ENCODE results near the gene EPHA3. TPM values are rescaled to one million over a fixed set of nuclear protein-coding genes. Genes with fewer than 3 reads are reported as not detected.

The EPHA3 gene
- total RNA-seq, 1 experiment from 2014 or later: 0.74 TPM

GRCh38 chr3:89447243-89447642 is 339.8 kb downstream of the EPHA3 start:
- Mint-ChIP-seq H3K4me3 (no peak overlapping the region), H3K4me1 (peaks cover 7% of the 10 kb centered on the region), H3K9me3 (no peaks in the 10 kb centered on the region), H3K27ac (no peak overlapping the region), H3K27me3 (ENCODE audit: low read depth) (no peaks in the 10 kb centered on the region), H3K36me3 (no peaks in the 10 kb centered on the region)
- TF ChIP-seq CDX4 (CRISPR knock-in tag; IDR thresholded peaks at IDR 0.05; ENCODE audit: borderline replicate concordance) (no peak), FOXP1 (CRISPR knock-in tag; IDR thresholded peaks at IDR 0.05; ENCODE audit: borderline replicate concordance) (no peak), ETV6 (CRISPR knock-in tag; IDR thresholded peaks at IDR 0.05) (no peak), MXD4 (CRISPR knock-in tag; IDR thresholded peaks at IDR 0.05; ENCODE audit: borderline replicate concordance) (no peak), CREM (CRISPR knock-in tag; IDR thresholded peaks at IDR 0.05) (no peak), FOXK1 (CRISPR knock-in tag; IDR thresholded peaks at IDR 0.05) (no peak), SP1 (CRISPR knock-in tag; conservative IDR thresholded peaks at IDR 0.05) (no peak), RELA (CRISPR knock-in tag; IDR thresholded peaks at IDR 0.05; ENCODE audit: borderline replicate concordance) (no peak), SMAD4 (CRISPR knock-in tag; IDR thresholded peaks at IDR 0.05) (no peak), GTF2I (CRISPR knock-in tag; conservative IDR thresholded peaks at IDR 0.05) (no peak), ZNF532 (CRISPR knock-in tag; IDR thresholded peaks at IDR 0.05; ENCODE audit: borderline replicate concordance) (no peak), HMGA2 (CRISPR knock-in tag; IDR thresholded peaks at IDR 0.05) (no peak), PRRX2 (CRISPR knock-in tag; IDR thresholded peaks at IDR 0.05) (no peak), ZNF671 (CRISPR knock-in tag; IDR thresholded peaks at IDR 0.05) (no peak), GABPB1 (CRISPR knock-in tag; IDR thresholded peaks at IDR 0.05) (no peak)
- TF ChIP-seq, protein P1, sequence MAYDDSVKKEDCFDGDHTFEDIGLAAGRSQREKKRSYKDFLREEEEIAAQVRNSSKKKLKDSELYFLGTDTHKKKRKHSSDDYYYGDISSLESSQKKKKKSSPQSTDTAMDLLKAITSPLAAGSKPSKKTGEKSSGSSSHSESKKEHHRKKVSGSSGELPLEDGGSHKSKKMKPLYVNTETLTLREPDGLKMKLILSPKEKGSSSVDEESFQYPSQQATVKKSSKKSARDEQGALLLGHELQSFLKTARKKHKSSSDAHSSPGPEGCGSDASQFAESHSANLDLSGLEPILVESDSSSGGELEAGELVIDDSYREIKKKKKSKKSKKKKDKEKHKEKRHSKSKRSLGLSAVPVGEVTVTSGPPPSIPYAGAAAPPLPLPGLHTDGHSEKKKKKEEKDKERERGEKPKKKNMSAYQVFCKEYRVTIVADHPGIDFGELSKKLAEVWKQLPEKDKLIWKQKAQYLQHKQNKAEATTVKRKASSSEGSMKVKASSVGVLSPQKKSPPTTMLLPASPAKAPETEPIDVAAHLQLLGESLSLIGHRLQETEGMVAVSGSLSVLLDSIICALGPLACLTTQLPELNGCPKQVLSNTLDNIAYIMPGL (CRISPR knock-in tag; IDR thresholded peaks at IDR 0.05): no peak
- TF ChIP-seq, protein P2, sequence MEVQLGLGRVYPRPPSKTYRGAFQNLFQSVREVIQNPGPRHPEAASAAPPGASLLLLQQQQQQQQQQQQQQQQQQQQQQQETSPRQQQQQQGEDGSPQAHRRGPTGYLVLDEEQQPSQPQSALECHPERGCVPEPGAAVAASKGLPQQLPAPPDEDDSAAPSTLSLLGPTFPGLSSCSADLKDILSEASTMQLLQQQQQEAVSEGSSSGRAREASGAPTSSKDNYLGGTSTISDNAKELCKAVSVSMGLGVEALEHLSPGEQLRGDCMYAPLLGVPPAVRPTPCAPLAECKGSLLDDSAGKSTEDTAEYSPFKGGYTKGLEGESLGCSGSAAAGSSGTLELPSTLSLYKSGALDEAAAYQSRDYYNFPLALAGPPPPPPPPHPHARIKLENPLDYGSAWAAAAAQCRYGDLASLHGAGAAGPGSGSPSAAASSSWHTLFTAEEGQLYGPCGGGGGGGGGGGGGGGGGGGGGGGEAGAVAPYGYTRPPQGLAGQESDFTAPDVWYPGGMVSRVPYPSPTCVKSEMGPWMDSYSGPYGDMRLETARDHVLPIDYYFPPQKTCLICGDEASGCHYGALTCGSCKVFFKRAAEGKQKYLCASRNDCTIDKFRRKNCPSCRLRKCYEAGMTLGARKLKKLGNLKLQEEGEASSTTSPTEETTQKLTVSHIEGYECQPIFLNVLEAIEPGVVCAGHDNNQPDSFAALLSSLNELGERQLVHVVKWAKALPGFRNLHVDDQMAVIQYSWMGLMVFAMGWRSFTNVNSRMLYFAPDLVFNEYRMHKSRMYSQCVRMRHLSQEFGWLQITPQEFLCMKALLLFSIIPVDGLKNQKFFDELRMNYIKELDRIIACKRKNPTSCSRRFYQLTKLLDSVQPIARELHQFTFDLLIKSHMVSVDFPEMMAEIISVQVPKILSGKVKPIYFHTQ (CRISPR knock-in tag; IDR thresholded peaks at IDR 0.05): no peak
- TF ChIP-seq, protein P3, sequence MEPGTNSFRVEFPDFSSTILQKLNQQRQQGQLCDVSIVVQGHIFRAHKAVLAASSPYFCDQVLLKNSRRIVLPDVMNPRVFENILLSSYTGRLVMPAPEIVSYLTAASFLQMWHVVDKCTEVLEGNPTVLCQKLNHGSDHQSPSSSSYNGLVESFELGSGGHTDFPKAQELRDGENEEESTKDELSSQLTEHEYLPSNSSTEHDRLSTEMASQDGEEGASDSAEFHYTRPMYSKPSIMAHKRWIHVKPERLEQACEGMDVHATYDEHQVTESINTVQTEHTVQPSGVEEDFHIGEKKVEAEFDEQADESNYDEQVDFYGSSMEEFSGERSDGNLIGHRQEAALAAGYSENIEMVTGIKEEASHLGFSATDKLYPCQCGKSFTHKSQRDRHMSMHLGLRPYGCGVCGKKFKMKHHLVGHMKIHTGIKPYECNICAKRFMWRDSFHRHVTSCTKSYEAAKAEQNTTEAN (CRISPR knock-in tag; IDR thresholded peaks at IDR 0.05): no peak
- TF ChIP-seq, protein P4, sequence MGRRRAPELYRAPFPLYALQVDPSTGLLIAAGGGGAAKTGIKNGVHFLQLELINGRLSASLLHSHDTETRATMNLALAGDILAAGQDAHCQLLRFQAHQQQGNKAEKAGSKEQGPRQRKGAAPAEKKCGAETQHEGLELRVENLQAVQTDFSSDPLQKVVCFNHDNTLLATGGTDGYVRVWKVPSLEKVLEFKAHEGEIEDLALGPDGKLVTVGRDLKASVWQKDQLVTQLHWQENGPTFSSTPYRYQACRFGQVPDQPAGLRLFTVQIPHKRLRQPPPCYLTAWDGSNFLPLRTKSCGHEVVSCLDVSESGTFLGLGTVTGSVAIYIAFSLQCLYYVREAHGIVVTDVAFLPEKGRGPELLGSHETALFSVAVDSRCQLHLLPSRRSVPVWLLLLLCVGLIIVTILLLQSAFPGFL (CRISPR knock-in tag; IDR thresholded peaks at IDR 0.05; ENCODE audit: borderline replicate concordance): no peak
- TF ChIP-seq, protein P5, sequence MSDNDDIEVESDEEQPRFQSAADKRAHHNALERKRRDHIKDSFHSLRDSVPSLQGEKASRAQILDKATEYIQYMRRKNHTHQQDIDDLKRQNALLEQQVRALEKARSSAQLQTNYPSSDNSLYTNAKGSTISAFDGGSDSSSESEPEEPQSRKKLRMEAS (CRISPR knock-in tag; IDR thresholded peaks at IDR 0.05): no peak
- POLR2A ChIA-PET: no interaction called here
- DNase-seq (ENCODE audit: low spot score) (no peak), ATAC-seq (no peak)
- CTCF ChIA-PET: no interaction called here

Data from WTC11 (cell line).